Esophagus squamous epithelium (tissue), 5 donors: ENCODE measurements around the gene RIN2. TPM values are rescaled to one million over a fixed set of nuclear protein-coding genes. Genes with fewer than 3 reads are reported as not detected.

Experiments used
- DNase-seq: peaks from one replicate; lab custom pipeline; 2025; lab: John Stamatoyannopoulos, UW
- H3K27ac ChIP-seq, 4 donors: fragments of 200-600 bp; sonication (generic); one replicate each; pipeline ENCODE4 v1.5.1; 2016 to 2019; ENCODE audit warnings: mild to moderate bottlenecking in 1 of 4
- H3K27me3 ChIP-seq, 4 donors: fragments of 200-600 bp; sonication (generic); 1 replicate in 3 of 4; 2 replicates in 1 of 4; pipeline versions ENCODE4 v1.5.1 to v1.6.0; 2017 to 2021; ENCODE audit warnings: antibody characterized with exemption in 1 of 4
- H3K36me3 ChIP-seq, 3 donors: fragments of 200-600 bp; sonication (generic); one replicate each; pipeline ENCODE4 v1.5.1; 2016 to 2019
- H3K4me1 ChIP-seq, 3 donors: fragments of 200-600 bp; sonication (generic); one replicate each; pipeline ENCODE4 v1.5.1; 2017 to 2019
- H3K4me3 ChIP-seq, 4 donors: fragments of 200-600 bp; sonication (generic); 1 replicate in 3 of 4; 2 replicates in 1 of 4; pipeline ENCODE4 v1.5.1; 2016 to 2019; ENCODE audit warnings: mild to moderate bottlenecking in 2 of 4, moderate library complexity in 1 of 4
- H3K9me3 ChIP-seq, 3 donors: fragments of 200-600 bp; sonication (generic); one replicate each; pipeline ENCODE4 v1.5.1; 2016 to 2019
- POLR2A ChIP-seq, 4 donors: fragments of 450-650 bp; IDR thresholded peaks; one replicate each; pipeline ENCODE4 v1.6.1; 2017; ENCODE audit warnings: antibody characterized with exemption in 4 of 4, mild to moderate bottlenecking in 4 of 4, moderate library complexity in 3 of 4
- WGBS, 2 donors: methylation state at CpG; one replicate each; pipeline ENCODE4 v1.1.5; 2018; 5-methylcytosine and 5-hydroxymethylcytosine counted together
- intact Hi-C: fragments of 100-400 bp; cut with DNase I; formaldehyde crosslinking; loops from one replicate; pipeline ENCODE4 v1.15.0; 2022
- total RNA-seq, 4 donors: library from RNA; depleted of rRNA; stranded (reverse); fragments of >200 nt; gene quantifications; one replicate each; pipeline ENCODE4 v1.1.0, GENCODE V29; 2016
- TF ChIP-seq, protein P1 (sequence below), 6 experiments: fragments of 450-650 bp in 4 of 6; fragments of 200-600 bp in 2 of 6; sonication (generic) in 2 of 6; IDR thresholded peaks; one replicate each; pipeline ENCODE4 v1.5.1; 2016 to 2019; ENCODE audit warnings: antibody characterized with exemption in 6 of 6, mild to moderate bottlenecking in 4 of 6, moderate library complexity in 4 of 6
- donor health status: DM: yes; HTN: yes; CAD: no.

RIN2 gene
- total RNA-seq, 4 donors from 2014 or later: 29.5 to 77.4 (median 50.8) TPM

DNA sequence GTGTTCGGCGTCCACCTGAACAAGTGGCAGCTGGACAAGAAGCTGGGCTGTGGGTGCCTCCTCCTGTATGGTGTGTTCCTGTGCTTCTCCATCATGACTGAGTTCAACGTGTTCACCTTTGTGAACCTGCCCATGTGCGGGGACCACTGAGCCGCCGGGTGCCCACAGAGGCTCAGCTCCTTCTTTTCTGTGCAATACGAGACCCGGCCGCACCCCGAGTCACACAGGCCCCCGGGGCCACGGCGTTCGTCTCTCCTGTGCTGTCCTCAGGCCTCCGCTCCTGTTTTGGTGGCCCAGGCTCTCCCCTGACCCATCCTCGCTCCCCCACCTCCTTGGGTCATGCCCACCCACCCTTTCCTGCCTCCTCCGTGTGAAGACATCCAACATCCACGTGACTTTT is 37.1 kb upstream of the RIN2 start:
- Histone ChIP-seq H3K4me3 (no peak overlapping the region), H3K9me3 (peaks cover 0 to 5% (median 0%) of the 10 kb centered on the region in 3 donors), H3K27me3 (no peaks in the 10 kb centered on the region), H3K36me3 (peaks cover 0 to 10% (median 0%) of the 10 kb centered on the region in 3 donors), H3K27ac (no peak overlapping the region), H3K4me1 (peaks cover 0 to 3% (median 0%) of the 10 kb centered on the region in 3 donors)
- WGBS, 2 donors: 85 to 93% methylated on average over 13 to 17 of the region's 18 CpGs
- DNase-seq: no peak
- intact Hi-C loops: no loop called here
- TF ChIP-seq POLR2A (IDR thresholded peaks at IDR 0.05): no peak
- TF ChIP-seq, protein P1, sequence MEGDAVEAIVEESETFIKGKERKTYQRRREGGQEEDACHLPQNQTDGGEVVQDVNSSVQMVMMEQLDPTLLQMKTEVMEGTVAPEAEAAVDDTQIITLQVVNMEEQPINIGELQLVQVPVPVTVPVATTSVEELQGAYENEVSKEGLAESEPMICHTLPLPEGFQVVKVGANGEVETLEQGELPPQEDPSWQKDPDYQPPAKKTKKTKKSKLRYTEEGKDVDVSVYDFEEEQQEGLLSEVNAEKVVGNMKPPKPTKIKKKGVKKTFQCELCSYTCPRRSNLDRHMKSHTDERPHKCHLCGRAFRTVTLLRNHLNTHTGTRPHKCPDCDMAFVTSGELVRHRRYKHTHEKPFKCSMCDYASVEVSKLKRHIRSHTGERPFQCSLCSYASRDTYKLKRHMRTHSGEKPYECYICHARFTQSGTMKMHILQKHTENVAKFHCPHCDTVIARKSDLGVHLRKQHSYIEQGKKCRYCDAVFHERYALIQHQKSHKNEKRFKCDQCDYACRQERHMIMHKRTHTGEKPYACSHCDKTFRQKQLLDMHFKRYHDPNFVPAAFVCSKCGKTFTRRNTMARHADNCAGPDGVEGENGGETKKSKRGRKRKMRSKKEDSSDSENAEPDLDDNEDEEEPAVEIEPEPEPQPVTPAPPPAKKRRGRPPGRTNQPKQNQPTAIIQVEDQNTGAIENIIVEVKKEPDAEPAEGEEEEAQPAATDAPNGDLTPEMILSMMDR (IDR thresholded peaks at IDR 0.05): no peak

DNA sequence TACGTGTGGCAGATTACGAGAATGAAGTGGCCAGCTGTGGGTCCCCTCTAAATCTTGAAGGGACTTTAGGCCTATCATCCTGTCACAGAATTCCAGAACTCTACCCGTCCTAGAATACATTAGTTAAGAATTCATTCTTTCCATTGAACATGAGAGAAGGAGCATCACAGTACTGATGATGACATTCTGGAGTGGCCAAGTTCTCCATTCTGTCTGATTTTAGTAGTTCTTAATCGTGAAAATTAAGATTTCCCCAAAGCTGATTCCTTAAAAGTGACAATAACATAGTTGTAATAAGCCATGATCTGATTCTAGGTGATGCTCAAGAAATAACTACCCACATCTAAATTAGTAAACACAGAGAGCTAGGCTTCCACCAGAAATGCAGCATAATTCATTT is 35.0 kb upstream of the RIN2 start:
- Histone ChIP-seq H3K27me3 (no peaks in the 10 kb centered on the region), H3K27ac (no peak overlapping the region), H3K4me3 (no peak overlapping the region), H3K4me1 (peaks cover 0 to 10% (median 0%) of the 10 kb centered on the region in 3 donors), H3K36me3 (peaks cover 0 to 5% (median 0%) of the 10 kb centered on the region in 3 donors), H3K9me3 (no peaks in the 10 kb centered on the region)
- DNase-seq: no peak
- intact Hi-C loops: no loop called here
- 88 to 89% methylated on average over 4 of the region's 4 CpGs for WGBS, 2 donors
- TF ChIP-seq, protein P1 (IDR thresholded peaks at IDR 0.05): no peak
- TF ChIP-seq POLR2A (IDR thresholded peaks at IDR 0.05): no peak

DNA sequence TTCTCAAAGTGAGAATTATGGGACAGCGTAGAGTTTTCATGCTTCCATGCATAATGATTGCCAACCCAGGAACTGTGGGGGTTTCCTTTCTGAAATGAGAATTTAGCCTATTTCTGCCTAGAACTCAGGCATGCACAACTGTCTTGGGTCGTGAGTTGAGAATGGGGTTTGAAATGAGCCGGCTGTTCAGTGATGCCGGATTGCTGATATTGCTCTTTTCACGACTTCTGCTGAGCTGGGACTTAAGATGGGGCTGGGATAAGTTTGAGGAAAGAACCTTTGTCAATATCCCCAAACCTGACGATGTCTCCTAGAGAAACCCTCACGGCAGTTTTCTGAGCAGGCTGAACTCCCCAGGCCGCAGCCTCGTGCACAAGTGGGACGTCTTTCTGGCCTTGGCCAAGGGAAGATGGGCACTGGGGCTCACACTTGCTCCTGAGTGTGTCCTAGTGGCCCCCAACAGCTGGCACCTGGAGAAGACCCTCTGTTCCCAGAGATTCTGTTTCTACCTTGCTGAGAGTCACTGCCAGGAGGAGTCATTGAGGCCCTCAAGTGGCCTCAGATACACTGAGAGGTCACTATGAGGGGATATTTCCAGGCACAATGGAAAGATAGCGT is 34.1 kb upstream of the RIN2 start:
- WGBS, 2 donors: 82 to 86% methylated on average over 7 to 11 of the region's 11 CpGs
- no peaks in the 10 kb centered on the region for H3K27me3 ChIP-seq
- intact Hi-C loops: no loop called here
- H3K36me3 ChIP-seq: peaks cover 0 to 5% (median 0%) of the 10 kb centered on the region in 3 donors
- H3K4me3 ChIP-seq: no peak overlapping the region
- peaks cover 0 to 10% (median 0%) of the 10 kb centered on the region in 3 donors for H3K4me1 ChIP-seq
- DNase-seq: no peak
- H3K9me3 ChIP-seq: no peaks in the 10 kb centered on the region
- TF ChIP-seq, protein P1 (IDR thresholded peaks at IDR 0.05): no peak
- TF ChIP-seq POLR2A (IDR thresholded peaks at IDR 0.05): no peak
- H3K27ac ChIP-seq: no peak overlapping the region

DNA sequence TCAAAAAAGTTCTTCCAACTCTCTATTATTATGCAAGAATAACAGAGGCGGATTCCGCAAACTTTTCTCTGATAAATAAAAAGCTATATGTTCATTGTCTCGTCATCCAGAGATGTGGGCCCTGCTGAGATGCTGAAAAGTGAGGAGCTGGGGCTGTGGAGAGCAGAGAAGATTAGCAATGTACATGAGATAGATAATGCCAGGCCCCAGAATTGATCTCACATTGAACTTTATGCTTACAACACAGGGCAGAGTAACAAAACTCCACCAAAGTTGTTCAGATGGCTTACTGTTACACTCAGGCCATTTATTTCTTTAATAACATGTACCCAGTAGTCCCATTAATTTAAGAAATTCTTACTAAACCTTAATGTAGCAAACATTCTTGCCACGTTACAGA is 32.7 kb upstream of the RIN2 start:
- TF ChIP-seq, protein P1 (IDR thresholded peaks at IDR 0.05): no peak
- TF ChIP-seq POLR2A (IDR thresholded peaks at IDR 0.05): no peak
- intact Hi-C loops: no loop called here
- DNase-seq: no peak
- H3K36me3 ChIP-seq: peaks cover 0 to 5% (median 0%) of the 10 kb centered on the region in 3 donors
- no peak overlapping the region for H3K4me3 ChIP-seq
- no peaks in the 10 kb centered on the region for H3K27me3 ChIP-seq
- no peaks in the 10 kb centered on the region for H3K9me3 ChIP-seq
- peaks cover 0 to 10% (median 0%) of the 10 kb centered on the region in 3 donors for H3K4me1 ChIP-seq
- WGBS, 2 donors: 86 to 94% methylated on average over 4 of the region's 4 CpGs
- H3K27ac ChIP-seq: no peak overlapping the region

DNA sequence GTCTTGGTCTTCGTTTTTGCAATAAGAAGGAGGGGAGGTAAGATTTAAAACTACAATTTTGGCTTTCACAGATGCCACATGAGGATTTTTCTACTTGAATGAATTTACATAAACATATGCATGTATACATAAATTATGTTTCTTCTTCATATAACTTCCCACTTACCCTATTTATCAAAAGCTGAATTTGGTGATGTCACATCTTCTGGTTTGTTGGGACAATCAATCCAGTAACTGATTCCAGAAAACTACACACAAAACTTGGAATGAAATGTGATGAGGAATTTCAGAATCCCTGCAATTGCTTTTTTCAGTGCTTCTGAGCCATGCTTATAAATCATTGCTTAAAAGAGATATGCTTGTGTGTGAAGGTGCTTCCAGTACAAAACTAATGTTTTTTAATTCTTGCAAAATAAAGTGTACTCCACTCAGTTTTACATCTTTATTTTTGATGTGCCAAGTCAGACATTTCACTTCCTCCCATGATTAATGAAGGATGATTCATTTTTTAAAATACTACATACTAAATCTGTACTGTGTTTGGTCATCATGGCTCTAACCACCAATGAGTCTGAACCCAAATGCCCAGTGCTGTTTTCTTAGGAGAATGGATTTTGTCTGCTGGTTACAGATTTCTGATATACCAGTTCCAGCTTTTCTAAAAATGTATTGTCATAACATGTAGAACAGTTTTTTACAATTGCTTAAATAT is 32.1 kb upstream of the RIN2 start:
- 74 to 85% methylated on average over 1 of the region's 1 CpG for WGBS, 2 donors
- H3K4me1 ChIP-seq: peaks cover 0 to 10% (median 0%) of the 10 kb centered on the region in 3 donors
- no peaks in the 10 kb centered on the region for H3K36me3 ChIP-seq
- H3K27me3 ChIP-seq: no peaks in the 10 kb centered on the region
- no peak for DNase-seq
- H3K9me3 ChIP-seq: no peaks in the 10 kb centered on the region
- no peak overlapping the region for H3K4me3 ChIP-seq
- H3K27ac ChIP-seq: no peak overlapping the region
- no peak for TF ChIP-seq POLR2A (IDR thresholded peaks at IDR 0.05)
- TF ChIP-seq, protein P1 (IDR thresholded peaks at IDR 0.05): no peak
- intact Hi-C loops: no loop called here
